Mucosa of descending colon (tissue), 3 donors: Measurements from ENCODE around the gene DUSP18. TPM values are rescaled to one million over a fixed set of nuclear protein-coding genes. Genes with fewer than 3 reads are reported as not detected.

Source experiments
- ATAC-seq: fragments of 200-7000 bp; cut with Tn5 transposase; one replicate; pipeline ENCODE4 v1.9.1; 2020; ENCODE audit warnings: mild to moderate bottlenecking, moderate library complexity
- DNase-seq, 3 donors: peaks; one replicate each; pipeline ENCODE4 v3.0.0-alpha.2; 2020
- H3K36me3 ChIP-seq: fragments of 200-600 bp; one replicate; pipeline ENCODE4 v1.8.0; 2021; ENCODE audit warnings: low read depth, mild to moderate bottlenecking
- H3K4me1 ChIP-seq: fragments of 200-600 bp; one replicate; pipeline ENCODE4 v1.8.0; 2021; ENCODE audit warnings: low read depth, mild to moderate bottlenecking
- H3K4me3 ChIP-seq: fragments of 200-600 bp; one replicate; pipeline ENCODE4 v1.8.0; 2021; ENCODE audit warnings: mild to moderate bottlenecking
- H3K9me3 ChIP-seq: fragments of 200-600 bp; one replicate; pipeline ENCODE4 v1.8.0; 2021; ENCODE audit warnings: mild to moderate bottlenecking
- intact Hi-C, 2 donors: fragments of 100-400 bp; cut with DNase I in 1 of 2; cut with micrococcal nuclease in 1 of 2; formaldehyde crosslinking; loops; one replicate each; pipeline versions ENCODE4 v1.11.0 to v1.11.1; 2022; cut with DNase I, micrococcal nuclease
- total RNA-seq, 3 donors: library from RNA; stranded (reverse); fragmentation: NEBNext Ultra II Directional in 2 of 3; extraction: Animal tissue kit (Norgen Biotek cat#: 25700) in 2 of 3; gene quantifications; one replicate each; pipeline versions ENCODE4 v1.2.1 to v1.2.4, GENCODE V29; 2021 to 2023
- TF ChIP-seq, protein P1 (sequence below): fragments of 200-600 bp; IDR thresholded peaks from one replicate; pipeline ENCODE4 v1.8.0; 2022; ENCODE audit warnings: antibody characterized with exemption, mild to moderate bottlenecking
- donor health status: DM: no; HTN: no; CAD: no; lungs with moderate emphysema.
- donor health status: DM: no; HTN: no; CAD: no.
- donor health status: DM: no; HTN: yes; CAD: no.

Gene DUSP18
- total RNA-seq, 3 donors from 2014 or later, result 16.2 to 21.6 (median 16.3) TPM

DNA sequence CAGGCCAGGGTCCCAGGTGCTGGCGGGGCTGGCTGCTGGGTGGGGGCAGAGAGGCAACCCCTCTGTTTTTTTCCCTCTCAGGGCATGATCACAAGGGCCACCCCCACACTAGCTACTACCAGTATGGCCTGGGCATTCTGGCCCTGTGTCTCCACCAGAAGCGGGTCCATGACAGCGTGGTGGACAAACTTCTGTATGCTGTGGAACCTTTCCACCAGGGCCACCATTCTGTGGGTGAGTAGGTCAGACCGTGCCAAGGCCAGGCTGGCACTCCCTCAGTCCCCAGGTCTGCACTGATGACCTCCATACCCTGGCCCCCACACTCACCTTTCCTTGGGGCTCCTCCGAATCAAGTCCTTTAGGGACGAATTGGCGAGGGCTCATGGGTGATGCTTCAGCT is 53.4 kb downstream of the DUSP18 start:
- no peak overlapping the region for H3K4me3 ChIP-seq
- H3K9me3 ChIP-seq, result no peaks in the 10 kb centered on the region
- TF ChIP-seq, protein P1, sequence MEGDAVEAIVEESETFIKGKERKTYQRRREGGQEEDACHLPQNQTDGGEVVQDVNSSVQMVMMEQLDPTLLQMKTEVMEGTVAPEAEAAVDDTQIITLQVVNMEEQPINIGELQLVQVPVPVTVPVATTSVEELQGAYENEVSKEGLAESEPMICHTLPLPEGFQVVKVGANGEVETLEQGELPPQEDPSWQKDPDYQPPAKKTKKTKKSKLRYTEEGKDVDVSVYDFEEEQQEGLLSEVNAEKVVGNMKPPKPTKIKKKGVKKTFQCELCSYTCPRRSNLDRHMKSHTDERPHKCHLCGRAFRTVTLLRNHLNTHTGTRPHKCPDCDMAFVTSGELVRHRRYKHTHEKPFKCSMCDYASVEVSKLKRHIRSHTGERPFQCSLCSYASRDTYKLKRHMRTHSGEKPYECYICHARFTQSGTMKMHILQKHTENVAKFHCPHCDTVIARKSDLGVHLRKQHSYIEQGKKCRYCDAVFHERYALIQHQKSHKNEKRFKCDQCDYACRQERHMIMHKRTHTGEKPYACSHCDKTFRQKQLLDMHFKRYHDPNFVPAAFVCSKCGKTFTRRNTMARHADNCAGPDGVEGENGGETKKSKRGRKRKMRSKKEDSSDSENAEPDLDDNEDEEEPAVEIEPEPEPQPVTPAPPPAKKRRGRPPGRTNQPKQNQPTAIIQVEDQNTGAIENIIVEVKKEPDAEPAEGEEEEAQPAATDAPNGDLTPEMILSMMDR, result no peak
- intact Hi-C loops, result no loop called here
- H3K4me1 ChIP-seq, result peaks cover 7% of the 10 kb centered on the region
- H3K36me3 ChIP-seq, result no peaks in the 10 kb centered on the region
- ATAC-seq (no peak), DNase-seq (no peak)

DNA sequence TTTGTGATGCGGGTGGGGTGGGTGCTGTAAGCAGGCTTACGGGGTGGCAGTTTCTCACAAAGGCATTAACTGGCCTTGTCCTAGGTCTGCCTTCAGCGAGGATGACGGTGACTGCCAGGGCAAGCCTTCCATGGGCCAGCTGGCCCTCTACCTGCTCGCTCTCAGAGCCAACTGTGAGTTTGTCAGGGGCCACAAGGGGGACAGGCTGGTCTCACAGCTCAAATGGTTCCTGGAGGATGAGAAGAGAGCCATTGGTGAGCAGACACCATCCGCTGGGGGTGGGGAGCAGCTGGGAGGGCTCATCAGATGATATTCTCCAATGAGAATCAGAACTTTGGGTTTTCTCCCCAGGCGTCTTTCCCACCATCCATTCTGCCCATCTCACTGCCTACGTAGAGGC is 54.9 kb downstream of the DUSP18 start:
- Histone ChIP-seq H3K4me3 (no peak overlapping the region), H3K9me3 (no peaks in the 10 kb centered on the region), H3K4me1 (peaks cover 22% of the 10 kb centered on the region), H3K36me3 (no peaks in the 10 kb centered on the region)
- TF ChIP-seq, protein P1, result no peak
- DNase-seq, result no peak
- ATAC-seq, result no peak
- intact Hi-C loops, result no loop called here

Other genes starting within 250 kb of the DUSP18 start
- 10 to 100 TPM; 14.0 to 26.0 (median 25.3) TPM for gene MTFP1, start 242.1 kb downstream of the DUSP18 start, total RNA-seq
- gene SEC14L3, start 195.9 kb downstream of the DUSP18 start, total RNA-seq, result not detected
- not detected for gene SEC14L4, start 162.2 kb downstream of the DUSP18 start, total RNA-seq
- under 1 TPM in 2 of 3 donors, not detected in 1; 0.26 to 0.47 TPM for gene SEC14L6, start 121.1 kb downstream of the DUSP18 start, total RNA-seq
- 10 to 100 TPM in 2 of 3 donors, 1 to 10 TPM in 1; 7.9 to 15.9 (median 10.1) TPM for gene GAL3ST1, start 93.2 kb downstream of the DUSP18 start, total RNA-seq
- gene PES1, start 76.0 kb downstream of the DUSP18 start, total RNA-seq, result 10 to 100 TPM; 46.2 to 54.3 (median 48.5) TPM
- gene TCN2, start 60.7 kb downstream of the DUSP18 start, total RNA-seq, result 10 to 100 TPM; 23.3 to 43.7 (median 40.2) TPM
- 1 to 10 TPM; 5.0 to 8.5 (median 7.6) TPM for gene SLC35E4, start 32.1 kb downstream of the DUSP18 start, total RNA-seq
- 1 to 10 TPM; 2.9 to 5.3 (median 3.4) TPM for gene OSBP2, start 27.0 kb upstream of the DUSP18 start, total RNA-seq